ENCODE results near the gene ANAPC7.

DNA sequence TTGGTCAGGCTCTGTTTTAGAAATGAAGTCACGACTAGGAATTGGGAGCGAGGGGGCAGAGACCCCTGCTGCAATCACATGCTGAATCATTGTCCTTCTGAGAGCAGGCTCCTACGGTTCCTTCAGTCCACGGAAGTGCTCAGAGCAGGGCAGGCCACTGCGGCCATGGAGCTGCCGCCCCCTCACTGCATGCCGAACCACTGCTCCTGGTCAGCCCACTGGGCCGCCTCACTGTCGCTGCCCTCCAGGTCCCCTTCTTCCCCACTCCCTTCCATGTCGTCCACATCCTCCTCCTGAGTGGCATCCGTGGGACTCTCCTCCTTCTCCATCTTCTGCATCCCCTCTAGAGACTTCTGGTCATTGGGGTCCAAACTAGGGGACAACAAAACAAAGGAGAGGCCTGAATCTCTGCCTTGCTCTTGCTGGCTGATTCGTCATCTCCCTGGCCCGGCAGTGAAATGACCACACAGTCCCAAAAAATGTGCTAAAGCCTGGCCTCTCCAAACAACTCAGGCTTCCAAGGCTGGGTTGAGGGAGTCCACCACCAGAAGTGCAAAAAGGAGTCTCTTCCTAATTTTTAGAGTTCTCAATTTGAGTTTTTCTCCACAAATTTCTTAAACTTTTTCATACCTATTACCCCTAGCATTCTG, 29.4 kb downstream of the ANAPC7 start:
- TF ChIP-seq, protein P1, sequence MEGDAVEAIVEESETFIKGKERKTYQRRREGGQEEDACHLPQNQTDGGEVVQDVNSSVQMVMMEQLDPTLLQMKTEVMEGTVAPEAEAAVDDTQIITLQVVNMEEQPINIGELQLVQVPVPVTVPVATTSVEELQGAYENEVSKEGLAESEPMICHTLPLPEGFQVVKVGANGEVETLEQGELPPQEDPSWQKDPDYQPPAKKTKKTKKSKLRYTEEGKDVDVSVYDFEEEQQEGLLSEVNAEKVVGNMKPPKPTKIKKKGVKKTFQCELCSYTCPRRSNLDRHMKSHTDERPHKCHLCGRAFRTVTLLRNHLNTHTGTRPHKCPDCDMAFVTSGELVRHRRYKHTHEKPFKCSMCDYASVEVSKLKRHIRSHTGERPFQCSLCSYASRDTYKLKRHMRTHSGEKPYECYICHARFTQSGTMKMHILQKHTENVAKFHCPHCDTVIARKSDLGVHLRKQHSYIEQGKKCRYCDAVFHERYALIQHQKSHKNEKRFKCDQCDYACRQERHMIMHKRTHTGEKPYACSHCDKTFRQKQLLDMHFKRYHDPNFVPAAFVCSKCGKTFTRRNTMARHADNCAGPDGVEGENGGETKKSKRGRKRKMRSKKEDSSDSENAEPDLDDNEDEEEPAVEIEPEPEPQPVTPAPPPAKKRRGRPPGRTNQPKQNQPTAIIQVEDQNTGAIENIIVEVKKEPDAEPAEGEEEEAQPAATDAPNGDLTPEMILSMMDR (IDR thresholded peaks at IDR 0.05; ENCODE audit: borderline replicate concordance, extremely low read depth, low read length, poor library complexity, severe bottlenecking): no peak
- TF ChIP-seq EZH2 (IDR thresholded peaks at IDR 0.05; ENCODE audit: borderline replicate concordance, low read depth, low read length, severe bottlenecking): no peak
